A673 (cell line): ENCODE measurements around the gene RAB18.

Experiments
- EZH2 ChIP-seq: fragments of 200-600 bp; sonication (generic); IDR thresholded peaks from 2 replicates; pipeline ENCODE4 v1.6.1; 2017; ENCODE audit warnings: borderline replicate concordance, low read depth, mild to moderate bottlenecking, mixed read lengths, antibody characterized with exemption, low read length; ENCODE audit not compliant: poor library complexity, severe bottlenecking
- TF ChIP-seq, protein P1 (sequence below): fragments of 300-800, 200-600 bp; sonication (generic); conservative IDR thresholded peaks from 2 replicates; pipeline ENCODE4 v1.5.1; 2017; ENCODE audit warnings: low read depth, mild to moderate bottlenecking, antibody characterized with exemption, low read length, moderate library complexity, mixed read lengths

DNA sequence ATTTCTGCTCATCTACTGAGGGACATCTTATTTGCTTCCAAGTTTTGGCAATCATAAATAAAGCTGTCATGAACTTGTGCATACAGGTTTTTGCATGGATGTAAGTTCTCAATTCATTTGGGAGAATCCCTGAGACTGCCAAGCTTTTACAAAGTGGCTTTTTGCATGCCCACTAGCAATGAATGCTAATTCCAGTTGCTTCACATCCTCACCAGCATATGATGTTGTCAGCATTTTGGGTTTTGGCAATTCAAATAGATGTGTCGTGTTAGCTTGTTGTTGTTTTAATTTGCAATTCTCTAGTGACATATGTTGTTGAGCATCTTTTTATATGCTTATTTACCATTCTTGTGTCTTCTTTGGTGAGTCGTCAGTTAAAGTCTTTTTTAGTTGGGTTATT, 57.2 kb downstream of the RAB18 start:
- TF ChIP-seq, protein P1, sequence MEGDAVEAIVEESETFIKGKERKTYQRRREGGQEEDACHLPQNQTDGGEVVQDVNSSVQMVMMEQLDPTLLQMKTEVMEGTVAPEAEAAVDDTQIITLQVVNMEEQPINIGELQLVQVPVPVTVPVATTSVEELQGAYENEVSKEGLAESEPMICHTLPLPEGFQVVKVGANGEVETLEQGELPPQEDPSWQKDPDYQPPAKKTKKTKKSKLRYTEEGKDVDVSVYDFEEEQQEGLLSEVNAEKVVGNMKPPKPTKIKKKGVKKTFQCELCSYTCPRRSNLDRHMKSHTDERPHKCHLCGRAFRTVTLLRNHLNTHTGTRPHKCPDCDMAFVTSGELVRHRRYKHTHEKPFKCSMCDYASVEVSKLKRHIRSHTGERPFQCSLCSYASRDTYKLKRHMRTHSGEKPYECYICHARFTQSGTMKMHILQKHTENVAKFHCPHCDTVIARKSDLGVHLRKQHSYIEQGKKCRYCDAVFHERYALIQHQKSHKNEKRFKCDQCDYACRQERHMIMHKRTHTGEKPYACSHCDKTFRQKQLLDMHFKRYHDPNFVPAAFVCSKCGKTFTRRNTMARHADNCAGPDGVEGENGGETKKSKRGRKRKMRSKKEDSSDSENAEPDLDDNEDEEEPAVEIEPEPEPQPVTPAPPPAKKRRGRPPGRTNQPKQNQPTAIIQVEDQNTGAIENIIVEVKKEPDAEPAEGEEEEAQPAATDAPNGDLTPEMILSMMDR = no peak
- TF ChIP-seq EZH2 = no peak
